ENCODE data around the gene BIRC6. TPM values are rescaled to one million over a fixed set of nuclear protein-coding genes. Genes with fewer than 3 reads are reported as not detected.
"Not testable (repeated sequence)": the region's sequence is repeated elsewhere in the genome, so short reads cannot be mapped to it uniquely, and the experiment has no call there.

BIRC6 gene
- total RNA-seq, 3 donors from 2014 or later (not counting 1 experiment from before 2014, with no cell fraction given) = 190 to 225 (median 224) TPM

GRCh38 chr2:32330136-32330535 lies 26.7 kb upstream of the BIRC6 start:
- no peaks in the 10 kb centered on the region for H3K9me3 Mint-ChIP-seq
- H3K36me3 Mint-ChIP-seq = no peaks in the 10 kb centered on the region
- H3K27ac ChIP-seq (ENCODE audit: low read length) = no peak overlapping the region
- DNase-seq (no peak), ATAC-seq (no peak)
- H3K27me3 Mint-ChIP-seq (ENCODE audit: low read depth in 2 of 2) = no peaks in the 10 kb centered on the region
- no peak overlapping the region for H3K4me3 ChIP-seq (ENCODE audit: low read length)
- WGBS (ENCODE audit: insufficient coverage) = 92% methylated on average over 2 of the region's 2 CpGs
- H3K4me1 Mint-ChIP-seq = peaks cover 0 to 4% of the 10 kb centered on the region in 2 donors
- H3K4me1 ChIP-seq (ENCODE audit: control insufficient read depth, insufficient read depth, low read length) = no peaks in the 10 kb centered on the region
- no peaks in the 10 kb centered on the region for H3K27me3 ChIP-seq (ENCODE audit: control insufficient read depth, insufficient read depth, low read length)
- H3K36me3 ChIP-seq (ENCODE audit: control insufficient read depth, insufficient read depth, low read length) = no peaks in the 10 kb centered on the region
- intact Hi-C loops (cut with micrococcal nuclease) = no loop called here
- H3K9me3 ChIP-seq (ENCODE audit: control insufficient read depth, insufficient read depth, low read length) = no peaks in the 10 kb centered on the region
- no peak overlapping the region for H3K27ac Mint-ChIP-seq
- H3K4me3 Mint-ChIP-seq = no peak overlapping the region
- no peak for TF ChIP-seq CTCF (IDR thresholded peaks at IDR 0.05)

GRCh38 chr2:32342801-32343200 lies 14.0 kb upstream of the BIRC6 start:
- Histone ChIP-seq H3K4me3 (ENCODE audit: low read length) (no peak overlapping the region), H3K9me3 (ENCODE audit: control insufficient read depth, insufficient read depth, low read length) (no peaks in the 10 kb centered on the region), H3K27ac (ENCODE audit: low read length) (no peak overlapping the region), H3K4me1 (ENCODE audit: control insufficient read depth, insufficient read depth, low read length) (no peaks in the 10 kb centered on the region), H3K27me3 (ENCODE audit: control insufficient read depth, insufficient read depth, low read length) (no peaks in the 10 kb centered on the region), H3K36me3 (ENCODE audit: control insufficient read depth, insufficient read depth, low read length) (no peaks in the 10 kb centered on the region)
- Mint-ChIP-seq H3K27me3 (ENCODE audit: low read depth in 2 of 2) (no peaks in the 10 kb centered on the region), H3K4me3 (no peak overlapping the region), H3K4me1 (no peaks in the 10 kb centered on the region), H3K27ac (no peak overlapping the region), H3K36me3 (no peaks in the 10 kb centered on the region), H3K9me3 (no peaks in the 10 kb centered on the region)
- intact Hi-C loops (cut with micrococcal nuclease) = no loop called here
- DNase-seq (no peak), ATAC-seq (no peak)
- TF ChIP-seq CTCF (IDR thresholded peaks at IDR 0.05) = no peak
- 40% methylated on average over 2 of the region's 2 CpGs for WGBS (ENCODE audit: insufficient coverage)

- H3K9me3 Mint-ChIP-seq; H3K4me1 Mint-ChIP-seq; H3K4me3 ChIP-seq (ENCODE audit: low read length); H3K27me3 Mint-ChIP-seq (ENCODE audit: low read depth in 2 of 2); DNase-seq; H3K4me1 ChIP-seq (ENCODE audit: control insufficient read depth, insufficient read depth, low read length); H3K27ac Mint-ChIP-seq; H3K36me3 Mint-ChIP-seq; ATAC-seq; H3K36me3 ChIP-seq (ENCODE audit: control insufficient read depth, insufficient read depth, low read length); H3K4me3 Mint-ChIP-seq; H3K27me3 ChIP-seq (ENCODE audit: control insufficient read depth, insufficient read depth, low read length); H3K9me3 ChIP-seq (ENCODE audit: control insufficient read depth, insufficient read depth, low read length); H3K27ac ChIP-seq (ENCODE audit: low read length); intact Hi-C loops (cut with micrococcal nuclease): not testable (repeated sequence)
- WGBS (ENCODE audit: insufficient coverage) = 90% methylated on average over 3 of the region's 3 CpGs
Measured at GRCh38 chr2:32350797-32351196, 6.0 kb upstream of the BIRC6 start.

- no peak for TF ChIP-seq CTCF (IDR thresholded peaks at IDR 0.05)
- peak overlapping the region; percentile 98 for H3K4me3 ChIP-seq (ENCODE audit: low read length)
- no peaks in the 10 kb centered on the region for H3K27me3 ChIP-seq (ENCODE audit: control insufficient read depth, insufficient read depth, low read length)
- DNase-seq (no peak), ATAC-seq (no peak)
- peaks cover 12% of the 10 kb centered on the region for H3K4me1 ChIP-seq (ENCODE audit: control insufficient read depth, insufficient read depth, low read length)
- intact Hi-C loops (cut with micrococcal nuclease) = loop anchor here (5.0 kb wide), 2 partner anchors 79 to 349 kb away; partner anchors contain the start of gene YIPF4
- no peaks in the 10 kb centered on the region for H3K36me3 Mint-ChIP-seq
- no peaks in the 10 kb centered on the region for H3K27me3 Mint-ChIP-seq (ENCODE audit: low read depth in 2 of 2)
- no peaks in the 10 kb centered on the region for H3K9me3 Mint-ChIP-seq
- peaks cover 28 to 41% of the 10 kb centered on the region in 2 donors for H3K4me1 Mint-ChIP-seq
- H3K9me3 ChIP-seq (ENCODE audit: control insufficient read depth, insufficient read depth, low read length) = no peaks in the 10 kb centered on the region
- 2% methylated on average over 8 of the region's 10 CpGs for WGBS (ENCODE audit: insufficient coverage)
- peak overlapping the region; percentile 89 for H3K4me3 Mint-ChIP-seq
- H3K27ac Mint-ChIP-seq = peak overlapping the region; percentile 83 to 93
- H3K27ac ChIP-seq (ENCODE audit: low read length) = peak overlapping the region; percentile 99
- H3K36me3 ChIP-seq (ENCODE audit: control insufficient read depth, insufficient read depth, low read length) = no peaks in the 10 kb centered on the region
Measured at GRCh38 chr2:32355976-32356680, 695 bp upstream of the BIRC6 start.

Measured in natural killer cell (primary cell).